GM12878 (cell line): ENCODE measurements around the gene CAMTA1. TPM values are rescaled to one million over a fixed set of nuclear protein-coding genes. Genes with fewer than 3 reads are reported as not detected.

Source experiments
- ATAC-seq: fragments of 200-7000 bp; cut with Tn5 transposase; 3 replicates; pipeline ENCODE4 v1.9.1; 2020; ENCODE audit warnings: mild to moderate bottlenecking, moderate library complexity
- BruUV-seq: library from RNA; stranded (reverse); fragments of 400-500 nt; replicated peaks from 2 replicates; lab custom pipeline; 2021; lab: Mats Ljungman, UMichigan
- CTCF ChIA-PET: fragments of 300-600 bp; sonication (Branson Sonifier 250); formaldehyde crosslinking; extraction: SDS; loops from one replicate; lab custom pipeline; 2021; ENCODE audit warnings: inconsistent platforms; lab: Yijun Ruan, JAX
- POLR2A ChIA-PET: fragments of 350-600 bp; formaldehyde crosslinking; extraction: SDS; loops from one replicate; lab custom pipeline; 2021; ENCODE audit warnings: inconsistent platforms; lab: Charles Lee
- RAD21 ChIA-PET: fragments of 300-600 bp; sonication (Branson Sonifier 250); formaldehyde crosslinking; loops from one replicate; lab custom pipeline; 2023; ENCODE audit warnings: antibody characterized with exemption; ENCODE audit not compliant: unreplicated experiment; lab: Charles Lee
- SMC1A ChIA-PET: fragments of 300-600 bp; sonication (Branson Sonifier 250); formaldehyde crosslinking; loops from one replicate; lab custom pipeline; 2023; ENCODE audit not compliant: unreplicated experiment, uncharacterized antibody; lab: Charles Lee
- DNase-seq: peaks from one replicate; pipeline ENCODE4 v3.0.0-alpha.2; 2011; ENCODE audit warnings: low read depth, low spot score
- FAIRE-seq: peaks from 3 replicates; lab custom pipeline; 2011; peaks lifted over from hg19 to GRCh38; lab: Jason Lieb, UNC
- H2AFZ ChIP-seq: 2 replicates; pipeline ENCODE4 v1.6.0; 2011; ENCODE audit warnings: low read depth, low read length, control low read depth; ENCODE audit not compliant: control insufficient read depth
- H3K27ac ChIP-seq: 2 replicates; pipeline ENCODE4 v1.5.1; 2011; ENCODE audit warnings: control low read depth; ENCODE audit not compliant: control insufficient read depth, insufficient read depth
- H3K27me3 ChIP-seq, 2 experiments: replicated peaks in 1 of 2; 2 replicates each; pipeline versions ENCODE4 v1.6.0 to v1.6.1; 2011; ENCODE audit warnings: low read length in 1 of 2; ENCODE audit not compliant: control insufficient read depth in 2 of 2, insufficient read depth in 2 of 2
- H3K36me3 ChIP-seq, 2 experiments: 2 replicates each; pipeline ENCODE4 v1.5.1; 2011; ENCODE audit warnings: low read length in 1 of 2; ENCODE audit not compliant: control insufficient read depth in 2 of 2, insufficient read depth in 2 of 2
- H3K4me1 ChIP-seq: 2 replicates; pipeline ENCODE4 v1.6.1; 2011; ENCODE audit warnings: mild to moderate bottlenecking, low read length, moderate library complexity, mixed read lengths; ENCODE audit not compliant: control insufficient read depth, insufficient read depth
- H3K4me2 ChIP-seq: 2 replicates; pipeline ENCODE4 v1.6.0; 2011; ENCODE audit warnings: control low read depth; ENCODE audit not compliant: control insufficient read depth, insufficient read depth
- H3K4me3 ChIP-seq: fragments of 200-600 bp; sonication (generic); 2 replicates; pipeline ENCODE4 v1.5.1; 2016
- H3K79me2 ChIP-seq: 2 replicates; pipeline ENCODE4 v1.6.0; 2011; ENCODE audit warnings: low read length; ENCODE audit not compliant: control insufficient read depth, insufficient read depth
- H3K9ac ChIP-seq: 2 replicates; pipeline ENCODE4 v1.8.0; 2011; ENCODE audit warnings: low read length, control low read depth, mixed read lengths; ENCODE audit not compliant: control insufficient read depth, insufficient read depth
- H3K9me3 ChIP-seq: replicated peaks from 3 replicates; pipeline ENCODE4 v1.5.1; 2011; ENCODE audit warnings: mild to moderate bottlenecking, low read length; ENCODE audit not compliant: control insufficient read depth, insufficient read depth
- H4K20me1 ChIP-seq: 2 replicates; pipeline ENCODE4 v1.6.0; 2011; ENCODE audit not compliant: control insufficient read depth, insufficient read depth
- BACH1 ChIP-seq: fragments of 450-650 bp; IDR thresholded peaks from 2 replicates; pipeline ENCODE4 v1.6.1; 2017; ENCODE audit warnings: mild to moderate bottlenecking, borderline replicate concordance
- CBFB ChIP-seq: IDR thresholded peaks from 2 replicates; pipeline ENCODE4 v1.6.1; 2016; ENCODE audit warnings: antibody characterized with exemption, low read depth
- CHD1 ChIP-seq: IDR thresholded peaks from 2 replicates; pipeline ENCODE4 v1.6.1; 2012; ENCODE audit warnings: low read depth, low read length, improper control_type of control experiment
- CHD2 ChIP-seq: IDR thresholded peaks from 2 replicates; pipeline ENCODE4 v1.6.1; 2011; ENCODE audit warnings: low read depth, low read length, improper control_type of control experiment, borderline replicate concordance
- ESRRA ChIP-seq: IDR thresholded peaks from 2 replicates; pipeline ENCODE4 v1.6.1; 2012; ENCODE audit warnings: mild to moderate bottlenecking, low read length, improper control_type of control experiment
- FOXM1 ChIP-seq: IDR thresholded peaks from 2 replicates; pipeline ENCODE4 v1.6.1; 2012; ENCODE audit warnings: low read depth, mild to moderate bottlenecking, inconsistent platforms, low read length, moderate library complexity
- JUNB ChIP-seq: IDR thresholded peaks from 2 replicates; pipeline ENCODE4 v1.6.1; 2016; ENCODE audit warnings: antibody characterized with exemption, mild to moderate bottlenecking
- JUND ChIP-seq: IDR thresholded peaks from 2 replicates; pipeline ENCODE4 v1.6.1; 2012; ENCODE audit warnings: low read depth, mild to moderate bottlenecking, low read length, improper control_type of control experiment, moderate library complexity
- NFYA ChIP-seq: IDR thresholded peaks from 2 replicates; pipeline ENCODE4 v1.6.1; 2011; ENCODE audit warnings: low read depth, mild to moderate bottlenecking, low read length, improper control_type of control experiment, borderline replicate concordance
- NR2C1 ChIP-seq: fragments of 450-650 bp; IDR thresholded peaks from 2 replicates; pipeline ENCODE4 v1.6.1; 2017; ENCODE audit warnings: antibody characterized with exemption, mild to moderate bottlenecking, moderate library complexity
- POLR2A ChIP-seq: IDR thresholded peaks from 2 replicates; pipeline ENCODE4 v1.6.1; 2011; ENCODE audit warnings: low read depth, mild to moderate bottlenecking, low read length
- POU2F2 ChIP-seq: IDR thresholded peaks from 3 replicates; pipeline ENCODE4 v1.6.1; 2011; ENCODE audit warnings: low read depth, mild to moderate bottlenecking, low read length, borderline replicate concordance
- SIN3A ChIP-seq: IDR thresholded peaks from 2 replicates; pipeline ENCODE4 v1.6.1; 2012; ENCODE audit warnings: low read depth, low read length, improper control_type of control experiment
- SUPT20H ChIP-seq: IDR thresholded peaks from 2 replicates; pipeline ENCODE4 v1.6.1; 2011; ENCODE audit warnings: low read depth, mild to moderate bottlenecking, low read length, moderate library complexity, borderline replicate concordance; ENCODE audit not compliant: control insufficient read depth
- ZNF384 ChIP-seq: IDR thresholded peaks from 2 replicates; pipeline ENCODE4 v1.6.1; 2012; ENCODE audit warnings: low read depth, mild to moderate bottlenecking, low read length, improper control_type of control experiment, borderline replicate concordance
- WGBS: methylation state at CpG from one replicate; pipeline ENCODE4 v1.1.6; 2016; ENCODE audit warnings: low lambda C conversion rate; ENCODE audit not compliant: insufficient replicate concordance, insufficient coverage; ENCODE audit errors: missing lambda C conversion rate; 5-methylcytosine and 5-hydroxymethylcytosine counted together
- in situ Hi-C: fragments of 300-500 bp; cut with MboI; formaldehyde crosslinking; loops from 9 replicates; pipeline ENCODE4 v1.14.3; 2018; ENCODE audit warnings: mixed read lengths
- intact Hi-C: fragments of 100-400 bp; cut with micrococcal nuclease; formaldehyde crosslinking; loops from one replicate; pipeline ENCODE4 v1.14.2; 2022; ENCODE audit not compliant: unreplicated experiment
- polyA plus RNA-seq, 11 experiments: library from polyadenylated mRNA; depleted of rRNA in 4 of 11; unstranded in 6 of 11; stranded (reverse) in 5 of 11; fragments of >200 nt; fragmentation: Nextera tagmentation in 4 of 11; fragmentation: Illumina TruSeq in 1 of 11; extraction: Ambion mirVana in 4 of 11; extraction: Trizol in 1 of 11; gene quantifications; 1 replicate in 1 of 11; 2 replicates in 10 of 11; pipeline versions ENCODE4 v1.2.1 to v1.2.3, GENCODE V29; 2011 to 2016; ENCODE audit warnings: inconsistent platforms in 2 of 11, missing spikeins in 2 of 11, low read depth in 1 of 11
- total RNA-seq, 4 experiments: library from RNA; depleted of rRNA in 3 of 4; stranded (reverse); fragments of >200 nt in 3 of 4; fragmentation: Illumina TruSeq in 1 of 4; extraction: Trizol in 1 of 4; gene quantifications; 2 replicates each; pipeline versions ENCODE4 v1.2.1 to v1.2.3, GENCODE V29; 2013 to 2021
- TF ChIP-seq, protein P1 (sequence below): fragments of 450-650 bp; IDR thresholded peaks from 2 replicates; pipeline ENCODE4 v1.6.1; 2016; ENCODE audit warnings: mild to moderate bottlenecking, moderate library complexity, borderline replicate concordance
- TF ChIP-seq, protein P2 (sequence below): fragments of 150-350 bp; IDR thresholded peaks from 2 replicates; pipeline ENCODE4 v1.6.1; 2014; ENCODE audit warnings: mild to moderate bottlenecking, low read depth, low read length

The CAMTA1 gene
- total and polyA plus RNA-seq, 10 of the 15 experiments (the other 5 are each of a cell fraction or from before 2014, with no cell fraction given) = 37.7 to 148 (median 76.4) TPM

DNA sequence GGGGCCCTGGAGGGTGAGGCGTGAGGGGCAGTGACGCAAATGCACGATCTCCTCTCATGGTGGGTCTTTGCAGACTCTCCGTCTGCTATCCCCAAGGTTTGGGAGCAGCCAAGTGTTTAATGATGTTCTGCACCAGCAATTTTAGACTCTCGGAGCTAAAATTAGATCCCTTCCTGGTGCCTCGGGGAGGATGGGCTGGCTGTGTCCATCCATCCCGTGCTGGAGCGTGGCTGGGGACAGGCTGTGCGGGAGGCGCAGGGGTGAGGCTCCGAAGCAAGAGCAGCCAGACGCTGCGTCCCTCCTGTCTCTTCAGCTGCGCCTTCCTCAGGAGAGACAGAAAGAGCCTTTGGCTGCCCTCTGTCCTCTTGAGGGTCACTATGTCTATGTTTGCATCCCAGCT is 387.6 kb downstream of the CAMTA1 start:
- no TSS peak for BruUV-seq
- CTCF ChIA-PET = no interaction called here
- in situ Hi-C loops = no loop called here

DNA sequence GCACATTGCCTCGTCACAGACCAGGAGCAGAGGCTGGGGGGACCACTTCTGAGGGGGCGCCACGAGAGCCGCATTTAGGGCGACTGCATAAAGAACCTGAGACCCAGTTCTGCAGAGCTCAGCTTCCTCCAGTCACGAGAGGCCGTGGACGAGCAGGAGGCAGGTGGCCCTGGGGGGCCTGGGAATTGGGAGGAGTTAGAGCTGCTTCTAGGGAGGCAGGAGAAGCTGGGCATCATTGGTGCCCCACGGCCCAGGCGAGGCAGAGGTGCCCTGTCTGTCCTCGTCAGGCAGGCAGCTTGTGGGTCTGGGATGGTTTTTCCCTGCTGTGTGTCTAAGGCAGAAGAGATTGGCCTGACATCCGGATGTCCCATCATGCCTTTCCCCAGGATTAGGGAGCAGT is 389.3 kb downstream of the CAMTA1 start:
- ChIA-PET SMC1A (no interaction called here), RAD21 (no interaction called here), CTCF (no interaction called here), POLR2A (no interaction called here)
- DNase-seq = no peak
- no peak overlapping the region for H3K9ac ChIP-seq
- H3K27me3 ChIP-seq = peaks cover 0 to 3% of the 10 kb centered on the region in 2 experiments; a peak in 1 of 4 replicates
- in situ Hi-C loops (no loop called here), intact Hi-C loops (no loop called here)
- no peak overlapping the region for H3K4me2 ChIP-seq
- no peak overlapping the region for H3K27ac ChIP-seq
- no peak for FAIRE-seq
- no peaks in the 10 kb centered on the region; the same call in 2 of the 3 replicates for H3K9me3 ChIP-seq
- no peaks in the 10 kb centered on the region for H4K20me1 ChIP-seq
- H3K79me2 ChIP-seq = no peaks in the 10 kb centered on the region
- no peak overlapping the region for H3K4me3 ChIP-seq
- no peaks in the 10 kb centered on the region for H3K36me3 ChIP-seq
- H3K4me1 ChIP-seq = no peaks in the 10 kb centered on the region
- H2AFZ ChIP-seq = no peak overlapping the region
- no peak for ATAC-seq
- no TSS peak for BruUV-seq
- WGBS = 16% methylated on average over 12 of the region's 12 CpGs
- TF ChIP-seq CHD1 (no peak), NR2C1 (no peak), SIN3A (no peak), ESRRA (no peak), JUNB (no peak), POLR2A (no peak), POU2F2 (no peak), CBFB (no peak)
- TF ChIP-seq, protein P1, sequence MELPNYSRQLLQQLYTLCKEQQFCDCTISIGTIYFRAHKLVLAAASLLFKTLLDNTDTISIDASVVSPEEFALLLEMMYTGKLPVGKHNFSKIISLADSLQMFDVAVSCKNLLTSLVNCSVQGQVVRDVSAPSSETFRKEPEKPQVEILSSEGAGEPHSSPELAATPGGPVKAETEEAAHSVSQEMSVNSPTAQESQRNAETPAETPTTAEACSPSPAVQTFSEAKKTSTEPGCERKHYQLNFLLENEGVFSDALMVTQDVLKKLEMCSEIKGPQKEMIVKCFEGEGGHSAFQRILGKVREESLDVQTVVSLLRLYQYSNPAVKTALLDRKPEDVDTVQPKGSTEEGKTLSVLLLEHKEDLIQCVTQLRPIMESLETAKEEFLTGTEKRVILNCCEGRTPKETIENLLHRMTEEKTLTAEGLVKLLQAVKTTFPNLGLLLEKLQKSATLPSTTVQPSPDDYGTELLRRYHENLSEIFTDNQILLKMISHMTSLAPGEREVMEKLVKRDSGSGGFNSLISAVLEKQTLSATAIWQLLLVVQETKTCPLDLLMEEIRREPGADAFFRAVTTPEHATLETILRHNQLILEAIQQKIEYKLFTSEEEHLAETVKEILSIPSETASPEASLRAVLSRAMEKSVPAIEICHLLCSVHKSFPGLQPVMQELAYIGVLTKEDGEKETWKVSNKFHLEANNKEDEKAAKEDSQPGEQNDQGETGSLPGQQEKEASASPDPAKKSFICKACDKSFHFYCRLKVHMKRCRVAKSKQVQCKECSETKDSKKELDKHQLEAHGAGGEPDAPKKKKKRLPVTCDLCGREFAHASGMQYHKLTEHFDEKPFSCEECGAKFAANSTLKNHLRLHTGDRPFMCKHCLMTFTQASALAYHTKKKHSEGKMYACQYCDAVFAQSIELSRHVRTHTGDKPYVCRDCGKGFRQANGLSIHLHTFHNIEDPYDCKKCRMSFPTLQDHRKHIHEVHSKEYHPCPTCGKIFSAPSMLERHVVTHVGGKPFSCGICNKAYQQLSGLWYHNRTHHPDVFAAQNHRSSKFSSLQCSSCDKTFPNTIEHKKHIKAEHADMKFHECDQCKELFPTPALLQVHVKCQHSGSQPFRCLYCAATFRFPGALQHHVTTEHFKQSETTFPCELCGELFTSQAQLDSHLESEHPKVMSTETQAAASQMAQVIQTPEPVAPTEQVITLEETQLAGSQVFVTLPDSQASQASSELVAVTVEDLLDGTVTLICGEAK = no peak

More for the DNA sequence above, 387.6 kb downstream of the CAMTA1 start:
- no peaks in the 10 kb centered on the region for H3K4me1 ChIP-seq
- DNase-seq = no peak
- peaks cover 0 to 3% of the 10 kb centered on the region in 2 experiments; a peak in 1 of 4 replicates for H3K27me3 ChIP-seq
- no peaks in the 10 kb centered on the region for H3K79me2 ChIP-seq
- intact Hi-C loops = no loop called here
- no peak for FAIRE-seq
- no peak overlapping the region for H3K4me2 ChIP-seq
- ChIA-PET SMC1A (no interaction called here), RAD21 (no interaction called here), POLR2A (no interaction called here)
- TF ChIP-seq JUND (no peak), FOXM1 (no peak), CHD2 (no peak), ZNF384 (no peak), ESRRA (no peak), SUPT20H (no peak), NFYA (no peak), BACH1 (no peak)
- TF ChIP-seq, protein P2, sequence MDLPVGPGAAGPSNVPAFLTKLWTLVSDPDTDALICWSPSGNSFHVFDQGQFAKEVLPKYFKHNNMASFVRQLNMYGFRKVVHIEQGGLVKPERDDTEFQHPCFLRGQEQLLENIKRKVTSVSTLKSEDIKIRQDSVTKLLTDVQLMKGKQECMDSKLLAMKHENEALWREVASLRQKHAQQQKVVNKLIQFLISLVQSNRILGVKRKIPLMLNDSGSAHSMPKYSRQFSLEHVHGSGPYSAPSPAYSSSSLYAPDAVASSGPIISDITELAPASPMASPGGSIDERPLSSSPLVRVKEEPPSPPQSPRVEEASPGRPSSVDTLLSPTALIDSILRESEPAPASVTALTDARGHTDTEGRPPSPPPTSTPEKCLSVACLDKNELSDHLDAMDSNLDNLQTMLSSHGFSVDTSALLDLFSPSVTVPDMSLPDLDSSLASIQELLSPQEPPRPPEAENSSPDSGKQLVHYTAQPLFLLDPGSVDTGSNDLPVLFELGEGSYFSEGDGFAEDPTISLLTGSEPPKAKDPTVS = no peak
- TF ChIP-seq, all 136 proteins: peak for 0
- no peaks in the 10 kb centered on the region for H3K36me3 ChIP-seq
- WGBS = 48% methylated on average over 14 of the region's 14 CpGs
- no peak for ATAC-seq
- no peak overlapping the region for H3K4me3 ChIP-seq
- H2AFZ ChIP-seq = no peak overlapping the region
- no peaks in the 10 kb centered on the region; the same call in 2 of the 3 replicates for H3K9me3 ChIP-seq
- H3K27ac ChIP-seq = no peak overlapping the region
- H3K9ac ChIP-seq = no peak overlapping the region
- no peaks in the 10 kb centered on the region for H4K20me1 ChIP-seq
